ENCODE data around the gene LAMTOR4.

DNA sequence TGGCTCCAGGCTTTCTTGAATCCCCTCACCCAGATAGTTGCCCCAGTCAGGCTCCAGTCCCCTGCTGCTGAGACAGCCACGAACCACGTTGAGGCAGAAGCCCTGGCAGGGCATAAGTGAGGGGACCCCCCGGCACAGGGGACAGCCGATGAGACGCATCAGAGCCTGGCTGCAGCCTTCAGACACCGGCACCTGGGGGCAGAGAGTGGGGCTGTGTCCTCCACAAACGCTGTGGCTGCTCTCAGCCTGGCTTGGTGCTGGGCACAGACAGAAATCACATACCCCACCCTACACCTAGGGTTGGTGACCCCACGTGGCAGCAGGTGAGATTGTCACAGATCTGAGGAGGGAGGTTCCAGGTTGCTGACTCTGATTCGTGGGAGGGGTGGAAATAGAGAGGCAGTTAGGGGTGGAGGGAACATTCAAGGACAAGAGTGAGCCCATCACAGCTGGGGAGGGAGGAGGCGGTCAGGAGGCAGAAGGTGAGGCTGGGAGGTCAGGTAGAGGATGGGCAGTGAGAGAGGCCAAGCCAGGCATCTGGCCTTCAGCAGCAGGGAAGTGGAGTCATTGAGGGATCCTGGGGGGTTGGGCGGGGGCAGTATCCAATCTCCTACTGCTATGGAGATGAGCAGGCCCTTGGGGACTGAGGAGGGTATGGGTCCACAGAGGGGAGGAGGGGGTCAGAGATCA lies 25.2 kb downstream of the LAMTOR4 start:
- TF ChIP-seq, protein P1, sequence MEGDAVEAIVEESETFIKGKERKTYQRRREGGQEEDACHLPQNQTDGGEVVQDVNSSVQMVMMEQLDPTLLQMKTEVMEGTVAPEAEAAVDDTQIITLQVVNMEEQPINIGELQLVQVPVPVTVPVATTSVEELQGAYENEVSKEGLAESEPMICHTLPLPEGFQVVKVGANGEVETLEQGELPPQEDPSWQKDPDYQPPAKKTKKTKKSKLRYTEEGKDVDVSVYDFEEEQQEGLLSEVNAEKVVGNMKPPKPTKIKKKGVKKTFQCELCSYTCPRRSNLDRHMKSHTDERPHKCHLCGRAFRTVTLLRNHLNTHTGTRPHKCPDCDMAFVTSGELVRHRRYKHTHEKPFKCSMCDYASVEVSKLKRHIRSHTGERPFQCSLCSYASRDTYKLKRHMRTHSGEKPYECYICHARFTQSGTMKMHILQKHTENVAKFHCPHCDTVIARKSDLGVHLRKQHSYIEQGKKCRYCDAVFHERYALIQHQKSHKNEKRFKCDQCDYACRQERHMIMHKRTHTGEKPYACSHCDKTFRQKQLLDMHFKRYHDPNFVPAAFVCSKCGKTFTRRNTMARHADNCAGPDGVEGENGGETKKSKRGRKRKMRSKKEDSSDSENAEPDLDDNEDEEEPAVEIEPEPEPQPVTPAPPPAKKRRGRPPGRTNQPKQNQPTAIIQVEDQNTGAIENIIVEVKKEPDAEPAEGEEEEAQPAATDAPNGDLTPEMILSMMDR (IDR thresholded peaks at IDR 0.05), result no peak
- no peak for TF ChIP-seq POLR2A (IDR thresholded peaks at IDR 0.05)
